ENCODE data around the gene SOCS2. TPM values are rescaled to one million over a fixed set of nuclear protein-coding genes. Genes with fewer than 3 reads are reported as not detected.

SOCS2 gene
- total and polyA plus RNA-seq, 2 of the 8 experiments (the other 6 are each of a cell fraction or from before 2014, with no cell fraction given): 14.5 to 18.0 TPM

- ChIA-PET POLR2A (ENCODE audit: partially characterized antibody) (no interaction called here), CTCF (ENCODE audit: partially characterized antibody) (interaction anchor here (1.0 to 2.1 kb wide), 3 partner anchors 18 to 39 kb away, joined by 3 to 7 read pairs (median 3); no protein-coding TSS in a partner anchor)
- Histone ChIP-seq H2BK5ac (ENCODE audit: low read depth, low read length) (no peak overlapping the region), H4K20me1 (replicated peaks in 1 of 2; ENCODE audit: control insufficient read depth in 1 of 2, insufficient read depth in 2 of 2, low read length in 2 of 2) (no peaks in the 10 kb centered on the region), H4K5ac (ENCODE audit: insufficient read length, low read depth, low read length) (no peak overlapping the region), H3K27me3 (replicated peaks in 1 of 4; ENCODE audit: control insufficient read depth in 3 of 4, extremely low read depth in 1 of 4, insufficient read depth in 3 of 4, low read length in 3 of 4) (no peaks in the 10 kb centered on the region), H3K23ac (ENCODE audit: insufficient read length) (no peak overlapping the region), H3K9ac (replicated peaks in 1 of 4; ENCODE audit: extremely low read depth in 1 of 4, low read depth in 3 of 4, low read length in 3 of 4) (no peak overlapping the region), H3K4me1 (replicated peaks in 1 of 4; ENCODE audit: control insufficient read depth in 3 of 4, insufficient read depth in 4 of 4, low read length in 3 of 4) (peaks cover 0 to 3% (median 0%) of the 10 kb centered on the region in 4 experiments; a peak in 1 of 7 replicates), H2AK5ac (ENCODE audit: low read depth, low read length) (no peak overlapping the region), H3K79me2 (ENCODE audit: control insufficient read depth in 1 of 2, insufficient read depth in 2 of 2, low read length in 2 of 2) (no peaks in the 10 kb centered on the region), H3K4me3 (ENCODE audit: extremely low read depth in 1 of 4, insufficient read depth in 2 of 4, low read depth in 3 of 4, low read length in 4 of 4) (no peak overlapping the region), H3K14ac (ENCODE audit: insufficient read length) (no peak overlapping the region), H4K8ac (ENCODE audit: extremely low read depth, insufficient read depth, low read length) (no peak overlapping the region), H2BK15ac (ENCODE audit: low read length) (no peak overlapping the region), H3K79me1 (ENCODE audit: low read depth, low read length) (no peaks in the 10 kb centered on the region), H3K27ac (ENCODE audit: low read depth, low read length) (no peak overlapping the region), H3K4ac (replicated peaks; ENCODE audit: insufficient read length, low read depth, low read length) (no peak overlapping the region), H3K4me2 (ENCODE audit: insufficient read depth in 1 of 2, low read depth in 2 of 2, low read length in 2 of 2) (no peak overlapping the region), H4K91ac (replicated peaks; ENCODE audit: insufficient read length, low read length) (no peak overlapping the region), H3K56ac (replicated peaks; ENCODE audit: insufficient read length, low read depth, low read length) (no peak overlapping the region), H2BK20ac (ENCODE audit: low read length) (no peak overlapping the region), H2BK12ac (ENCODE audit: low read depth, low read length) (no peak overlapping the region), H3K23me2 (ENCODE audit: low read depth, low read length) (no peaks in the 10 kb centered on the region), H2BK120ac (replicated peaks; ENCODE audit: low read depth, low read length) (no peak overlapping the region), H3K18ac (ENCODE audit: extremely low read depth, low read length) (no peak overlapping the region), H3K36me3 (ENCODE audit: control insufficient read depth in 2 of 4, insufficient read depth in 4 of 4, low read length in 3 of 4) (no peaks in the 10 kb centered on the region), H2AFZ (ENCODE audit: low read length) (no peak overlapping the region), H3K9me3 (ENCODE audit: insufficient read depth in 2 of 2, low read depth in 1 of 2, low read length in 1 of 2) (no peaks in the 10 kb centered on the region)
- no peak for TF ChIP-seq MAFK (IDR thresholded peaks at IDR 0.05; ENCODE audit: low read depth, low read length)
- no peak for TF ChIP-seq GTF2F1 (IDR thresholded peaks at IDR 0.05; ENCODE audit: borderline replicate concordance, low read depth, low read length)
- no peak for TF ChIP-seq YY1 (IDR thresholded peaks at IDR 0.05; ENCODE audit: low read depth, low read length)
- no peak for DNase-seq (ENCODE audit: low read depth in 1 of 2, low spot score in 2 of 2)
- WGBS, 2 experiments (ENCODE audit: extremely low coverage in 1 of 2, insufficient coverage in 1 of 2, insufficient read length in 1 of 2, insufficient replicate concordance in 2 of 2, low coverage in 1 of 2, low lambda C conversion rate in 2 of 2, missing lambda C conversion rate in 1 of 2): 94% methylated on average over 4 of the region's 4 CpGs; no CpG with 5 or more reads in 1 of the 2 experiments
- no peak for FAIRE-seq
Observed at GRCh38 chr12:93541578-93542225, 30.8 kb upstream of the SOCS2 start.
